Peyer's patch (tissue), 4 donors: ENCODE data around the gene MRTO4. TPM values are rescaled to one million over a fixed set of nuclear protein-coding genes. Genes with fewer than 3 reads are reported as not detected.
"Not testable (repeated sequence)": the region's sequence is repeated elsewhere in the genome, so short reads cannot be mapped to it uniquely, and the experiment has no call there.

ENCODE experiments used
- DNase-seq, 3 donors: peaks; one replicate each; pipeline ENCODE4 v3.0.0-alpha.2; 2017 to 2019
- H3K27ac ChIP-seq, 4 donors: fragments of 200-600 bp; sonication (generic); one replicate each; pipeline ENCODE4 v1.5.1; 2016 to 2019
- H3K27me3 ChIP-seq, 2 donors: fragments of 200-600 bp; sonication (generic); one replicate each; pipeline ENCODE4 v1.5.1; 2019
- H3K36me3 ChIP-seq, 3 donors: fragments of 200-600 bp; sonication (generic); one replicate each; pipeline ENCODE4 v1.5.1; 2016 to 2019
- H3K4me1 ChIP-seq, 4 donors: fragments of 200-600 bp; sonication (generic); one replicate each; pipeline ENCODE4 v1.5.1; 2016 to 2019
- H3K4me3 ChIP-seq, 4 donors: fragments of 200-600 bp; sonication (generic); 1 replicate in 3 of 4; 2 replicates in 1 of 4; pipeline ENCODE4 v1.5.1; 2016 to 2019; ENCODE audit warnings: mild to moderate bottlenecking in 1 of 4
- H3K9me3 ChIP-seq, 4 donors: fragments of 200-600 bp; sonication (generic); one replicate each; pipeline ENCODE4 v1.5.1; 2016 to 2019; ENCODE audit warnings: mild to moderate bottlenecking in 1 of 4
- POLR2A ChIP-seq, 2 donors: fragments of 450-650 bp; IDR thresholded peaks; one replicate each; pipeline ENCODE4 v1.5.1; 2017; ENCODE audit warnings: antibody characterized with exemption in 2 of 2, mild to moderate bottlenecking in 2 of 2, moderate library complexity in 2 of 2
- total RNA-seq, 4 donors: library from RNA; depleted of rRNA; stranded (reverse); fragments of >200 nt; gene quantifications; one replicate each; pipeline ENCODE4 v1.1.0, GENCODE V29; 2016
- TF ChIP-seq, protein P1 (sequence below), 6 experiments: fragments of 450-650 bp in 4 of 6; fragments of 200-600 bp in 2 of 6; sonication (generic) in 1 of 6; IDR thresholded peaks; one replicate each; pipeline ENCODE4 v1.5.1; 2017 to 2019; ENCODE audit warnings: antibody characterized with exemption in 6 of 6, mild to moderate bottlenecking in 3 of 6, moderate library complexity in 1 of 6

The MRTO4 gene
- total RNA-seq, 4 donors from 2014 or later = 9.8 to 26.4 (median 12.1) TPM

DNA sequence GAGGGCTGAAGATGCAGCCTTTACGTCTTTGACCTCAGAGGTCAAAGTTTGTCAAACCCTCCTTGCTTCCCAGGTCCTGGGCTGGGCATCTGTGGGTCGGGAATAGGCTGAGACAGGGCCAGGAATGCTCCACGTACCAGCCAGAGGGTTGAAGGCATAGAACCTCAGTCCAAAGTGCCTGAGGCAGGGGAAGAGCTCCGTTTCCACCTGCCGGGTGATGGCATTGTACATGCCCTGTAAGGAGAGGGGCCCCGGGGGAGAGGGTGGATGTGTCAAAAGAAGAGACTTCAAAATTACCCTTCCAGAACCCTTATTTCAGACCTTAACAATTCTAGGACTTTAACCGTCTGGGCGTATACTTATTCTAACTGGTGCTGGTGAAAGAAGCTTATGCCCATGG lies 33.3 kb downstream of the MRTO4 start:
- H3K27me3 ChIP-seq = no peaks in the 10 kb centered on the region
- DNase-seq = no peak
- H3K27ac ChIP-seq = peak overlapping the region in 1 of 4 donors; percentile 39
- H3K4me1 ChIP-seq = peaks cover 0 to 5% (median 0%) of the 10 kb centered on the region in 4 donors
- H3K36me3 ChIP-seq = peaks cover 0 to 33% (median 0%) of the 10 kb centered on the region in 3 donors
- no peak for TF ChIP-seq POLR2A (IDR thresholded peaks at IDR 0.05)
- TF ChIP-seq, protein P1, sequence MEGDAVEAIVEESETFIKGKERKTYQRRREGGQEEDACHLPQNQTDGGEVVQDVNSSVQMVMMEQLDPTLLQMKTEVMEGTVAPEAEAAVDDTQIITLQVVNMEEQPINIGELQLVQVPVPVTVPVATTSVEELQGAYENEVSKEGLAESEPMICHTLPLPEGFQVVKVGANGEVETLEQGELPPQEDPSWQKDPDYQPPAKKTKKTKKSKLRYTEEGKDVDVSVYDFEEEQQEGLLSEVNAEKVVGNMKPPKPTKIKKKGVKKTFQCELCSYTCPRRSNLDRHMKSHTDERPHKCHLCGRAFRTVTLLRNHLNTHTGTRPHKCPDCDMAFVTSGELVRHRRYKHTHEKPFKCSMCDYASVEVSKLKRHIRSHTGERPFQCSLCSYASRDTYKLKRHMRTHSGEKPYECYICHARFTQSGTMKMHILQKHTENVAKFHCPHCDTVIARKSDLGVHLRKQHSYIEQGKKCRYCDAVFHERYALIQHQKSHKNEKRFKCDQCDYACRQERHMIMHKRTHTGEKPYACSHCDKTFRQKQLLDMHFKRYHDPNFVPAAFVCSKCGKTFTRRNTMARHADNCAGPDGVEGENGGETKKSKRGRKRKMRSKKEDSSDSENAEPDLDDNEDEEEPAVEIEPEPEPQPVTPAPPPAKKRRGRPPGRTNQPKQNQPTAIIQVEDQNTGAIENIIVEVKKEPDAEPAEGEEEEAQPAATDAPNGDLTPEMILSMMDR (IDR thresholded peaks at IDR 0.05) = no peak
- no peak overlapping the region for H3K4me3 ChIP-seq
- no peaks in the 10 kb centered on the region for H3K9me3 ChIP-seq

DNA sequence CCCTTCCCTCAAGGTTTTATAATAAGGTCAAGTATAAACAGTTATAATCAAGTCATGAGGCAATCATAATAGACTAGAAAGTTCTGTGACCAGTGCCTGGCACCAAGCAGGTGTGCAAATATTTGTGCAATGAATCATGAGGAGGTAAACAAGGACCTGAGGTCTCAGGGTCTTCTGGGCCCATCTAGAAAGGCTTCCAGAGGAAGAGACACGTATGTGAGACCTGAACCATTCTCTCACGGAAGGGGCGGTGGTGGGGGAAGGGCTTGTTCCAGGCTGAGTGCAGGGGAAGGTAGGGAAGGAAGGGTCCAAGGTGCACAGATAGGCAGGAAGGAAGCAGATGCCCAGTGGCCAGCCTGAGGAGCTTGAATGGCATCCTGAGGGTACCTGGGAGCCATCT lies 33.8 kb downstream of the MRTO4 start:
- not testable (repeated sequence) for H3K9me3 ChIP-seq, DNase-seq, H3K27me3 ChIP-seq, H3K4me1 ChIP-seq, H3K4me3 ChIP-seq
- Histone ChIP-seq H3K27ac (peak overlapping the region in 2 of 4 donors; percentile 75 to 83), H3K36me3 (peaks cover 0 to 33% (median 0%) of the 10 kb centered on the region in 3 donors)

DNA sequence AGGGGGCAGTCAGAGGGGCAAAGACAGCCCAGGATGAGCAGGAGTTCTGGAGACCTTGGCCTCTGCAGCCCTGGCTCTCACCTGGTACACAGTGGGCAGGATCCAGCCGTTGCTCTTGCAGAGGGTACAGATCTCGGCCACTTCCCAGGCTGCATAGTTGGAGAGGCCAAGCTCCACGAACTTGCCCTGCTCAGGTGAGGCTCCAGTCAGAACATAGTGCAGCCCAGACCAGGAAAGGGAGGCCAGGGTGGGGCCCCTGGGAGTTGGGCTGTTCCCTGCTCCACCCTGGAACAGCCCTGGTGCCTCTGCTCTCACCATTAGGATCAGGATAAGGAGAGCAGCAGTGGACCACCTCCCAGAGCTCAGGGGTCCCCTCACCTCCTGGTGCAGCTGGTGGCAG lies 34.2 kb downstream of the MRTO4 start:
- not testable (repeated sequence) for H3K27me3 ChIP-seq, H3K9me3 ChIP-seq, H3K4me1 ChIP-seq
- H3K36me3 ChIP-seq = peaks cover 0 to 32% (median 0%) of the 10 kb centered on the region in 3 donors
- H3K4me3 ChIP-seq = peak overlapping the region in 2 of 4 donors; percentile 56 to 69
- DNase-seq = peak in 1 of 3 donors; percentile 69
- H3K27ac ChIP-seq = peak overlapping the region in 3 of 4 donors; percentile 68 to 83 (median 75)

DNA sequence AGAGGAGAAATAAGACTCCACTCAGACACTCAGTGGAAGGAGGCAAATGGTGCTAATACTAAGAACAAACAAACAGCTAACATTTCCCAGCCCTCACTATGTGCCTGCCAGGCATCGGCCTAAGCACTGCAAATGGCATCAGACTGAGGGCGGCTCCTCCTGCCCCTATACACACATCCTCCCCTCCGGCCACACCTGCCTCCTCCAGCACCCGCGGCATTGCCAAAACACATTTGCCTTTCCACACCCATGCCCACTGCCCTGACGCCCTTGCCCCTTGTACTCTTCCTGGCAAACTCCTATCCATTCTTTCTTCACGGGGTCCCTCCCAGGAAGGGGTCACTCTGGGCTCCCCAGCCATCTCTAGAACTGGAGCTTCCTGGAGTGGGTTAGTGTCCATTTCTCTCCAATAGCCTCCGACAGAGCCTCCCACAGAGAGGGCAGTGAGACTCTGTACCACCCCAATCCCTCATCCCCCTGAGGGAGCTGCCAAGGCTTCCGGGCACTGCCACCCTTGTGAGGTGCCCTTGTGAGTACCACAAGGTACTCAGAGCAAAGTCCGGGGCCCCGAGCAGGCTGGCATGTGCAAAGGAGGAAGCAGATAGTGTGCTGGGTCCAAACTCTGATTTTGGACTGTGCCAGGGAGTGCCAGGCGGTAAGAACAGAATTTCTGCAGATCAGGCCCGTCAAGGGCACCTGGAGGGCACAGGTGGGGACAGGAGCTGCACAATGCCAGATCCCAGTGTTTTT lies 36.0 kb downstream of the MRTO4 start:
- TF ChIP-seq, protein P1 (IDR thresholded peaks at IDR 0.05) = no peak
- peak; percentile 76 to 83 for TF ChIP-seq POLR2A (IDR thresholded peaks at IDR 0.05)
- peaks cover 0 to 5% (median 0%) of the 10 kb centered on the region in 4 donors for H3K4me1 ChIP-seq
- peak overlapping the region in 3 of 4 donors; percentile 37 to 69 (median 56) for H3K4me3 ChIP-seq
- H3K27me3 ChIP-seq = no peaks in the 10 kb centered on the region
- peak overlapping the region in 3 of 4 donors; percentile 68 to 87 (median 83) for H3K27ac ChIP-seq
- H3K36me3 ChIP-seq = peaks cover 0 to 20% (median 0%) of the 10 kb centered on the region in 3 donors
- no peaks in the 10 kb centered on the region for H3K9me3 ChIP-seq
- peak in 2 of 3 donors; percentile 88 to 89 for DNase-seq

DNA sequence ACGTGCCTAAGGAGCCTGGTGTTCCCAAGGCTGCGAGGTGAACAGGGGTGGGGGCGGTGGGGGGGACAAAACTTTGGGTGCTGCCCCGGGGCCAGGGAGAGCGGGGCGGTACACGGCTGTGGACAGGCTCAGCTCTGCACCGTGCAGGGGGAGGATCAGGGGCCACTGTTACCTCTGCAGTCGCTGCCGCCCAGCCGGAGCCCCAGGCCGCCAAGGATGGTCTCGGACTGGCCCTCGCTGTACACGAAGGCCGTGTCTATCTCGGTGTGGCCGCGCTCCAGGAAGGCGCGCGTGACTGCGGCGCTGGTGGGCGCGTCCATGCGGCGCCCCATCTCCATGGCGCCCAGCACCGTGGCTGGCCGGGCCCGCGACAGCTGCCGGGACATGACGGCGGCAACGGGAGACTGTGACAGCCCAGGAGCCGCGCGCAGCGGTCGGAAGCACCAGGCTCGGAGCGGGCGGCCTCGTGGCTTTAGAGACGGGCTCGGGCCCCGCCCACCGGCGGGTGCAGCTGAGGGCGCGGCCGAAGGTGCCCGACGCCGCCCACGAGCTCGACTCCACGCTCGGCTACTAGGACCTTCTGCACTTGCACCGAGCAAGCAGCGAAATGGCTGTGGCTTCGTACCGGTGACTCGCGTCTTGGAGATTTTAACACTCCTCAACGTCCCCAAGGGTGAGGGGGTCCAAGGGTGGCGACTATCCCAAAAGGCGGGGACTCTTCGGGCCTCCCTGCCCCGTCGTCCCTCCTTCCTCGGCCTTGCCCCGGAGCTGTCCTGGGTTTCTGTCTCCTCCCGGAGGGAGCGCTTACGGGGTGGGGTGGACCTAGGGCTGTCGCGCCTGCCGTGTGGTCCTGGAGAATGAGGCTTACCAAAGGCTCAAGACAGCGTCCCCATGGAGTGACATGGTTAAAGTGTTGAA lies 37.0 kb downstream of the MRTO4 start, which contains the start of gene AKR7A3:
Gene AKR7A3, minus strand, starts transcription at position 447 of the 918 bp plus-strand sequence. Its CDS starts 61 bp downstream, at position 386.
- H3K4me3 ChIP-seq = peak within 1 kb of the TSS; percentile 26 to 69 (median 46)
- DNase-seq = peak; percentile 23 to 91 (median 89)
- not testable (repeated sequence) for H3K27me3 ChIP-seq, H3K9me3 ChIP-seq, H3K4me1 ChIP-seq
- peaks cover 0 to 15% (median 0%) of the 10 kb centered on the region in 3 donors for H3K36me3 ChIP-seq
- peak; percentile 75 to 84 for TF ChIP-seq POLR2A (IDR thresholded peaks at IDR 0.05)
- TF ChIP-seq, protein P1 (IDR thresholded peaks at IDR 0.05) = peak in 1 of 6 experiments; percentile 4
- H3K27ac ChIP-seq = peak within 1 kb of the TSS in 3 of 4 donors; percentile 68 to 87 (median 83)

DNA sequence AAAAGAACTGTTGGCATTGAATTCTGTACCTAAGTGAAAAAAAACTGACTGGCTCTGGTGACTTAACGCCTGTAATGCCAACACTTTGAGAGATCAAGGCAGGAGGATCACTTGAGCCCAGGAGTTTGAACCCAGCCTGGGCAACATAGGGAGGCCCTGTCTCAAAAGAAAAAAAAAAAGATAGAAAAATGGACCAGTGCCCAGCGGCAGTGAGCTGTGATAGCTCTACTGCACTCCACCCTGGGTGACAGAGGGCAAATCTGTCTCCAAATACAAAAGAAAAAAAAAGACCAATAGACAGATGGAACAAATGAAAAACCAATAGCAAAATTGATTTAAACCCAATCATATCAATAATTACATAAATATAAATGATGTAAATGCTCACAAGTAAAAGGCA lies 37.6 kb downstream of the MRTO4 start:
- Histone ChIP-seq H3K27me3 (no peaks in the 10 kb centered on the region), H3K27ac (peak overlapping the region in 3 of 4 donors; percentile 68 to 87 (median 83)), H3K4me1 (peaks cover 0 to 5% (median 0%) of the 10 kb centered on the region in 4 donors), H3K9me3 (peaks cover 0 to 7% (median under 1%) of the 10 kb centered on the region in 4 donors), H3K36me3 (peaks cover 0 to 9% (median 0%) of the 10 kb centered on the region in 3 donors), H3K4me3 (peak overlapping the region; percentile 26 to 69 (median 46))
- TF ChIP-seq, protein P1 (IDR thresholded peaks at IDR 0.05) = no peak
- TF ChIP-seq POLR2A (IDR thresholded peaks at IDR 0.05) = no peak
- no peak for DNase-seq
